Activated B cell treated with CpG ODN at 0.5 μM for 24 hours (primary cell): ENCODE measurements around the gene SELENBP1. TPM values are rescaled to one million over a fixed set of nuclear protein-coding genes. Genes with fewer than 3 reads are reported as not detected.

Experiments used
- ATAC-seq: fragments of 200-7000 bp; cut with Tn5 transposase; one replicate; pipeline ENCODE4 v1.10.0; 2021; ENCODE audit warnings: low read depth, mild to moderate bottlenecking, moderate library complexity
- CTCF ChIA-PET: fragments of 350-600 bp; sonication (Branson Sonifier 250); formaldehyde crosslinking; loops from one replicate; lab custom pipeline; 2021; ENCODE audit warnings: antibody characterized with exemption; lab: Charles Lee
- POLR2A ChIA-PET: fragments of 350-600 bp; sonication (Branson Sonifier 250); formaldehyde crosslinking; loops from one replicate; lab custom pipeline; 2021; ENCODE audit warnings: antibody characterized with exemption; lab: Charles Lee
- DNase-seq: peaks from one replicate; pipeline ENCODE4 v3.0.0; 2022
- H3K27ac Mint-ChIP-seq: one replicate; pipeline ENCODE4 v1.8.0; 2020; ENCODE audit warnings: mixed read lengths
- H3K27me3 Mint-ChIP-seq: one replicate; pipeline ENCODE4 v1.8.0; 2021; ENCODE audit warnings: mixed read lengths
- H3K36me3 Mint-ChIP-seq: one replicate; pipeline ENCODE4 v1.8.0; 2021; ENCODE audit warnings: low read depth, mixed read lengths
- H3K4me1 Mint-ChIP-seq: one replicate; pipeline ENCODE4 v1.8.0; 2021; ENCODE audit warnings: mixed read lengths
- H3K4me3 Mint-ChIP-seq: one replicate; pipeline ENCODE4 v1.8.0; 2020; ENCODE audit warnings: mild to moderate bottlenecking, mixed read lengths
- H3K9me3 Mint-ChIP-seq: one replicate; pipeline ENCODE4 v1.8.0; 2020; ENCODE audit warnings: mixed read lengths
- CTCF ChIP-seq: fragments of 200-600 bp; IDR thresholded peaks from one replicate; pipeline ENCODE4 v1.8.0; 2022; ENCODE audit warnings: antibody characterized with exemption, mild to moderate bottlenecking
- intact Hi-C: fragments of 100-400 bp; cut with micrococcal nuclease; formaldehyde crosslinking; loops from one replicate; pipeline ENCODE4 v1.15.1; 2024
- total RNA-seq: library from RNA; stranded (reverse); gene quantifications from 2 replicates; pipeline ENCODE4 v1.2.3, GENCODE V29; 2022

Gene SELENBP1
- total RNA-seq, 1 donor from 2014 or later = not detected

DNA sequence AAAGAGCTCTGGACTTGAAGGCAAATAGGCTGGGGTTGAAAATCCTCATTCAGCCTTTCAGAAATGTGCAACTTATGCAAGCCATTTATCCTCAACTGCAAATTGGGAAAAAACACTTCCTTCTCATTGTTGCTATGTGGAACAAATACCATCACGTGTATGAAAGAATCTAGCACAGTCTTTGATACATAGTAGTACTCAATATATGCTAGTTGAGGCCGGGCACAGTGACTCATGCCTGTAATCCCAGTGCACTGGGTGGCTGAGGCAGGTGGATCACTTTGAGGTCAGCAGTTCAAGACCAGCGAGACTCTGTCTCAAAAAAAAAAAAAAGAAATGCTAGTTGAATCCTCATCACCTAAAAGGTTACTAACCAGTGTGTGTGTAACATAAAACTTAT is 53.5 kb downstream of the SELENBP1 start:
- TF ChIP-seq CTCF = no peak
- Mint-ChIP-seq H3K4me1 (peaks cover 21% of the 10 kb centered on the region), H3K36me3 (peaks cover 69% of the 10 kb centered on the region), H3K27me3 (no peaks in the 10 kb centered on the region), H3K9me3 (no peaks in the 10 kb centered on the region), H3K27ac (no peak overlapping the region), H3K4me3 (no peak overlapping the region)
- ChIA-PET POLR2A (no interaction called here), CTCF (no interaction called here)
- intact Hi-C loops = no loop called here
- ATAC-seq = no peak
- no peak for DNase-seq

GRCh38 chr1:151315565-151316235 is 56.8 kb downstream of the SELENBP1 start:
- Mint-ChIP-seq H3K4me3 (no peak overlapping the region), H3K9me3 (no peaks in the 10 kb centered on the region), H3K27me3 (no peaks in the 10 kb centered on the region), H3K36me3 (peaks cover 78% of the 10 kb centered on the region), H3K4me1 (peaks cover 24% of the 10 kb centered on the region), H3K27ac (no peak overlapping the region)
- DNase-seq (no peak), ATAC-seq (no peak)
- intact Hi-C loops = no loop called here
- TF ChIP-seq CTCF = no peak
- ChIA-PET CTCF (interaction anchor here (0.8 to 2.0 kb wide), 2 partner anchors 11 to 15 kb away, joined by 3 to 5 read pairs; no protein-coding TSS in a partner anchor), POLR2A (interaction anchor here (1.0 to 2.2 kb wide), 4 partner anchors 12 to 84 kb away, joined by 3 to 4 read pairs (median 4); partner anchors contain the start of genes PI4KB, PSMB4 and RFX5)

Other genes starting within 250 kb of the SELENBP1 start
- gene SEMA6C, start 226.1 kb downstream of the SELENBP1 start, total RNA-seq = 0.59 and 0.67 TPM in 2 replicates
- gene TNFAIP8L2, start 216.1 kb downstream of the SELENBP1 start, total RNA-seq = 8.5 and 9.3 TPM in 2 replicates
- 4.9 and 5.4 TPM in 2 replicates for gene LYSMD1, start 206.8 kb downstream of the SELENBP1 start, total RNA-seq
- 52.8 and 58.2 TPM in 2 replicates for gene SCNM1, start 206.6 kb downstream of the SELENBP1 start, total RNA-seq
- 3.8 and 4.4 TPM in 2 replicates for gene TMOD4, start 196.7 kb downstream of the SELENBP1 start, total RNA-seq
- 58.8 and 72.1 TPM in 2 replicates for gene VPS72, start 182.5 kb downstream of the SELENBP1 start, total RNA-seq
- gene PIP5K1A, start 174.2 kb downstream of the SELENBP1 start, total RNA-seq = 63.2 and 77.7 TPM in 2 replicates
- 189 and 201 TPM in 2 replicates for gene PSMD4, start 118.0 kb downstream of the SELENBP1 start, total RNA-seq
- 38.8 and 40.3 TPM in 2 replicates for gene ZNF687, start 90.4 kb downstream of the SELENBP1 start, total RNA-seq
- 112 and 113 TPM in 2 replicates for gene PI4KB, start 45.3 kb downstream of the SELENBP1 start, total RNA-seq
- 222 and 262 TPM in 2 replicates for gene RFX5, start 25.5 kb downstream of the SELENBP1 start, total RNA-seq
- 310 and 330 TPM in 2 replicates for gene PSMB4, start 26.9 kb upstream of the SELENBP1 start, total RNA-seq
- gene POGZ, start 86.8 kb upstream of the SELENBP1 start, total RNA-seq = 121 and 135 TPM in 2 replicates
- 0.22 and 0.37 TPM in 2 replicates for gene CGN, start 138.7 kb upstream of the SELENBP1 start, total RNA-seq
- gene TUFT1, start 167.6 kb upstream of the SELENBP1 start, total RNA-seq = 2.3 and 2.4 TPM in 2 replicates
- gene SNX27, start 239.3 kb upstream of the SELENBP1 start, total RNA-seq = 22.2 and 27.6 TPM in 2 replicates